Endothelial cell of umbilical vein (primary cell): ENCODE measurements around the gene RNASE8. TPM values are rescaled to one million over a fixed set of nuclear protein-coding genes. Genes with fewer than 3 reads are reported as not detected.

ENCODE experiments used
- BruUV-seq: library from RNA; stranded (reverse); fragments of 400-500 nt; replicated peaks from 2 replicates; lab custom pipeline; 2021; lab: Mats Ljungman, UMichigan
- CTCF ChIA-PET: fragments of 300-600, 350-600 bp; sonication (Branson Sonifier 250); formaldehyde crosslinking; loops from one replicate; lab custom pipeline; 2021; ENCODE audit warnings: antibody characterized with exemption, inconsistent platforms; lab: Charles Lee
- POLR2A ChIA-PET: fragments of 300-600, 350-600 bp; sonication (Branson Sonifier 250); formaldehyde crosslinking; loops from one replicate; lab custom pipeline; 2021; ENCODE audit warnings: antibody characterized with exemption, inconsistent platforms; lab: Charles Lee
- DNase-seq: peaks from one replicate; pipeline ENCODE4 v3.0.0-alpha.2; 2011; ENCODE audit warnings: low read depth, low spot score
- FAIRE-seq: peaks from 2 replicates; lab custom pipeline; 2011; peaks lifted over from hg19 to GRCh38; lab: Jason Lieb, UNC
- H2AFZ ChIP-seq: 2 replicates; pipeline ENCODE4 v1.6.0; 2012; ENCODE audit warnings: low read depth, low read length, control low read depth, inconsistent platforms
- H3K27ac ChIP-seq: 2 replicates; pipeline ENCODE4 v1.5.1; 2011; ENCODE audit warnings: low read depth, mild to moderate bottlenecking, control low read depth, low read length, moderate library complexity; ENCODE audit not compliant: insufficient read depth
- H3K27me3 ChIP-seq, 2 experiments: 2 replicates each; pipeline versions ENCODE4 v1.6.0 to v1.6.1; 2011; ENCODE audit warnings: low read length in 2 of 2, mixed read lengths in 1 of 2; ENCODE audit not compliant: control insufficient read depth in 2 of 2, insufficient read depth in 2 of 2
- H3K36me3 ChIP-seq, 2 experiments: 2 replicates in 1 of 2; 3 replicates in 1 of 2; pipeline ENCODE4 v1.5.1; 2011; ENCODE audit warnings: low read length in 2 of 2, mild to moderate bottlenecking in 1 of 2, moderate library complexity in 1 of 2; ENCODE audit not compliant: control insufficient read depth in 2 of 2, insufficient read depth in 2 of 2; ENCODE audit errors: extremely low read depth in 1 of 2
- H3K4me1 ChIP-seq: 3 replicates; pipeline ENCODE4 v1.5.1; 2011; ENCODE audit warnings: mild to moderate bottlenecking, low read length; ENCODE audit not compliant: control insufficient read depth, insufficient read depth; ENCODE audit errors: extremely low read depth
- H3K4me2 ChIP-seq: 2 replicates; pipeline ENCODE4 v1.6.1; 2011; ENCODE audit warnings: low read length, control low read depth, mixed read lengths; ENCODE audit not compliant: insufficient read depth
- H3K4me3 ChIP-seq, 3 experiments: fragments of 200-600 bp in 1 of 3; sonication (generic), shearing (Covaris generic) in 1 of 3; replicated peaks in 1 of 3; 2 replicates each; pipeline ENCODE4 v1.5.1; 2011 to 2016; ENCODE audit warnings: control low read depth in 3 of 3, low read length in 3 of 3, mild to moderate bottlenecking in 2 of 3, inconsistent platforms in 1 of 3, low read depth in 1 of 3, moderate library complexity in 1 of 3; ENCODE audit not compliant: insufficient read depth in 1 of 3
- H3K79me2 ChIP-seq: 2 replicates; pipeline ENCODE4 v1.6.0; 2012; ENCODE audit warnings: low read length, inconsistent platforms; ENCODE audit not compliant: control insufficient read depth, insufficient read depth
- H3K9ac ChIP-seq: replicated peaks from 2 replicates; pipeline ENCODE3; 2011; ENCODE audit warnings: low read length, control low read depth; ENCODE audit not compliant: insufficient read depth; ENCODE audit errors: extremely low read depth
- H3K9me1 ChIP-seq: replicated peaks from 3 replicates; pipeline ENCODE4 v1.6.0; 2011; ENCODE audit warnings: mild to moderate bottlenecking, low read length; ENCODE audit not compliant: control insufficient read depth, insufficient read depth; ENCODE audit errors: extremely low read depth
- H3K9me3 ChIP-seq: replicated peaks from 2 replicates; pipeline ENCODE4 v1.5.1; 2012; ENCODE audit warnings: low read length, inconsistent platforms; ENCODE audit not compliant: control insufficient read depth, insufficient read depth
- H4K20me1 ChIP-seq: replicated peaks from 2 replicates; pipeline ENCODE3; 2011; ENCODE audit warnings: mild to moderate bottlenecking, low read length; ENCODE audit not compliant: control insufficient read depth, insufficient read depth; ENCODE audit errors: extremely low read depth
- EZH2 ChIP-seq: IDR thresholded peaks from 2 replicates; pipeline ENCODE4 v1.6.1; 2012; ENCODE audit warnings: borderline replicate concordance, low read depth, mild to moderate bottlenecking, moderate library complexity, low read length, inconsistent platforms; ENCODE audit not compliant: severe bottlenecking
- FOS ChIP-seq: IDR thresholded peaks from 2 replicates; pipeline ENCODE4 v1.6.1; 2011; ENCODE audit warnings: mild to moderate bottlenecking, low read length, moderate library complexity, borderline replicate concordance; ENCODE audit not compliant: insufficient read depth
- GATA2 ChIP-seq: IDR thresholded peaks from 2 replicates; pipeline ENCODE4 v1.7.0; 2011; ENCODE audit warnings: low read depth, mild to moderate bottlenecking, moderate library complexity, mixed read lengths, low read length; ENCODE audit not compliant: insufficient read length, insufficient read depth
- MAX ChIP-seq: IDR thresholded peaks from 2 replicates; pipeline ENCODE4 v1.6.1; 2011; ENCODE audit not compliant: insufficient read depth, insufficient read length
- MYC ChIP-seq: IDR thresholded peaks from one replicate; pipeline ENCODE4 v1.6.1; 2011; ENCODE audit warnings: mild to moderate bottlenecking, low read depth, low read length
- POLR2A ChIP-seq: IDR thresholded peaks from 2 replicates; pipeline ENCODE4 v1.6.1; 2012; ENCODE audit warnings: low read depth, mild to moderate bottlenecking, control low read depth, low read length
- POLR2AphosphoS5 ChIP-seq: IDR thresholded peaks from 2 replicates; pipeline ENCODE4 v1.6.1; 2012; ENCODE audit warnings: low read depth, mild to moderate bottlenecking, control low read depth, low read length, moderate library complexity; ENCODE audit not compliant: insufficient read depth
- dilution Hi-C: fragments of 300-500 bp; cut with MboI; formaldehyde crosslinking; loops from one replicate; pipeline ENCODE4 v1.15.0; 2019; ENCODE audit warnings: low sequenced_read_pairs; ENCODE audit not compliant: extremely low pct_ligation_motif_present
- intact Hi-C: fragments of 100-400 bp; cut with micrococcal nuclease; formaldehyde crosslinking; loops from one replicate; pipeline ENCODE4 v1.10.0; 2022
- polyA plus RNA-seq, 4 experiments: library from polyadenylated mRNA; depleted of rRNA in 3 of 4; stranded (reverse) in 3 of 4; unstranded in 1 of 4; fragments of >200 nt; gene quantifications; 2 replicates each; pipeline versions ENCODE4 v1.2.1 to v1.2.3, GENCODE V29; 2011 to 2012; ENCODE audit warnings: missing spikeins in 1 of 4
- total RNA-seq: library from RNA; stranded (reverse); gene quantifications from 2 replicates; pipeline ENCODE4 v1.2.3, GENCODE V29; 2021
- TF ChIP-seq, protein P1 (sequence below), 2 donors: IDR thresholded peaks; 1 replicate in 1 of 2; 2 replicates in 1 of 2; pipeline ENCODE4 v1.5.1; 2011; ENCODE audit warnings: low read length in 2 of 2, mild to moderate bottlenecking in 2 of 2, moderate library complexity in 2 of 2, control low read depth in 1 of 2, inconsistent platforms in 1 of 2, low read depth in 1 of 2; ENCODE audit not compliant: insufficient read depth in 1 of 2; ENCODE audit errors: extremely low read depth in 1 of 2

RNASE8 gene
- total and polyA plus RNA-seq, 2 donors (not counting 3 experiments of a cell fraction or from before 2014, with no cell fraction given) = not detected

GRCh38 chr14:21063479-21063878 is 5.9 kb downstream of the RNASE8 start:
- H3K27me3 ChIP-seq = peaks cover 17 to 38% of the 10 kb centered on the region in 2 experiments
- no peaks in the 10 kb centered on the region for H3K9me3 ChIP-seq
- H3K9ac ChIP-seq = no peak overlapping the region
- DNase-seq (no peak), FAIRE-seq (no peak)
- no peak overlapping the region for H3K4me2 ChIP-seq
- H3K79me2 ChIP-seq = no peaks in the 10 kb centered on the region
- TF ChIP-seq GATA2 = no peak
- TF ChIP-seq EZH2 = no peak
- TF ChIP-seq POLR2AphosphoS5 = no peak
- TF ChIP-seq, protein P1, sequence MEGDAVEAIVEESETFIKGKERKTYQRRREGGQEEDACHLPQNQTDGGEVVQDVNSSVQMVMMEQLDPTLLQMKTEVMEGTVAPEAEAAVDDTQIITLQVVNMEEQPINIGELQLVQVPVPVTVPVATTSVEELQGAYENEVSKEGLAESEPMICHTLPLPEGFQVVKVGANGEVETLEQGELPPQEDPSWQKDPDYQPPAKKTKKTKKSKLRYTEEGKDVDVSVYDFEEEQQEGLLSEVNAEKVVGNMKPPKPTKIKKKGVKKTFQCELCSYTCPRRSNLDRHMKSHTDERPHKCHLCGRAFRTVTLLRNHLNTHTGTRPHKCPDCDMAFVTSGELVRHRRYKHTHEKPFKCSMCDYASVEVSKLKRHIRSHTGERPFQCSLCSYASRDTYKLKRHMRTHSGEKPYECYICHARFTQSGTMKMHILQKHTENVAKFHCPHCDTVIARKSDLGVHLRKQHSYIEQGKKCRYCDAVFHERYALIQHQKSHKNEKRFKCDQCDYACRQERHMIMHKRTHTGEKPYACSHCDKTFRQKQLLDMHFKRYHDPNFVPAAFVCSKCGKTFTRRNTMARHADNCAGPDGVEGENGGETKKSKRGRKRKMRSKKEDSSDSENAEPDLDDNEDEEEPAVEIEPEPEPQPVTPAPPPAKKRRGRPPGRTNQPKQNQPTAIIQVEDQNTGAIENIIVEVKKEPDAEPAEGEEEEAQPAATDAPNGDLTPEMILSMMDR (IDR thresholded peaks at IDR 0.05; ENCODE audit: extremely low read depth in 1 of 2, insufficient read depth in 1 of 2, low read depth in 1 of 2, low read length in 2 of 2) = no peak
- no peak for TF ChIP-seq POLR2A
- no peak for TF ChIP-seq MAX
- TF ChIP-seq FOS = no peak
- no peak for TF ChIP-seq MYC
- CTCF ChIA-PET = interaction anchor here (1.2 to 3.1 kb wide), 2 partner anchors 29 to 48 kb away, joined by 4 to 14 read pairs; no protein-coding TSS in a partner anchor
- POLR2A ChIA-PET = no interaction called here
- H4K20me1 ChIP-seq = no peaks in the 10 kb centered on the region
- intact Hi-C loops (no loop called here), dilution Hi-C loops (no loop called here)
- H2AFZ ChIP-seq = no peak overlapping the region
- H3K36me3 ChIP-seq = no peaks in the 10 kb centered on the region
- no TSS peak for BruUV-seq
- H3K9me1 ChIP-seq = no peaks in the 10 kb centered on the region
- no peak overlapping the region for H3K27ac ChIP-seq
- no peaks in the 10 kb centered on the region for H3K4me1 ChIP-seq
- no peak overlapping the region for H3K4me3 ChIP-seq
